HG02763 (cell line): Measurements from ENCODE around the gene FLYWCH2.
"Not testable (repeated sequence)": the region's sequence is repeated elsewhere in the genome, so short reads cannot be mapped to it uniquely, and the experiment has no call there.

Experiments used
- ATAC-seq: cut with Tn5 transposase; IDR thresholded peaks from one replicate; pipeline ENCODE4 v1.9.1; 2021; ENCODE audit warnings: mild to moderate bottlenecking, moderate library complexity; ENCODE audit not compliant: unreplicated experiment

FLYWCH2 gene

GRCh38 chr16:2912330-2913199 is 29.6 kb downstream of the FLYWCH2 start:
- ATAC-seq, result peak; percentile 18

- ATAC-seq, result no peak
These were observed 30.6 kb downstream of the FLYWCH2 start for GRCh38 chr16:2913603-2914002.

- ATAC-seq, result no peak
These were observed 31.2 kb downstream of the FLYWCH2 start for GRCh38 chr16:2914233-2914632.

- ATAC-seq, result no peak
These were observed 32.3 kb downstream of the FLYWCH2 start for GRCh38 chr16:2915196-2915929.

GRCh38 chr16:2919511-2920255 is 36.7 kb downstream of the FLYWCH2 start:
- ATAC-seq, result no peak

- no peak for ATAC-seq
These were observed 40.5 kb downstream of the FLYWCH2 start for GRCh38 chr16:2923481-2923880.

GRCh38 chr16:2924901-2925755 is 42.1 kb downstream of the FLYWCH2 start:
- ATAC-seq, result no peak

GRCh38 chr16:2925951-2926649 is 43.1 kb downstream of the FLYWCH2 start:
- ATAC-seq, result no peak

- ATAC-seq, result no peak
These were observed 43.6 kb downstream of the FLYWCH2 start for GRCh38 chr16:2926650-2926999.

GRCh38 chr16:2927010-2927646 is 44.1 kb downstream of the FLYWCH2 start:
- ATAC-seq, result no peak

- not testable (repeated sequence) for ATAC-seq
These were observed 45.1 kb downstream of the FLYWCH2 start for GRCh38 chr16:2928151-2928550.

GRCh38 chr16:2928796-2929195 is 45.8 kb downstream of the FLYWCH2 start:
- no peak for ATAC-seq

GRCh38 chr16:2929693-2930092 is 46.7 kb downstream of the FLYWCH2 start:
- ATAC-seq, result no peak

GRCh38 chr16:2930236-2930635 is 47.2 kb downstream of the FLYWCH2 start:
- ATAC-seq, result no peak

- ATAC-seq, result not testable (repeated sequence)
These were observed 48.4 kb downstream of the FLYWCH2 start for GRCh38 chr16:2931231-2931914.

GRCh38 chr16:2933136-2933535 is 50.1 kb downstream of the FLYWCH2 start:
- ATAC-seq, result no peak

- ATAC-seq, result no peak
These were observed 50.7 kb downstream of the FLYWCH2 start for GRCh38 chr16:2933701-2934100.

- ATAC-seq, result no peak
These were observed 51.4 kb downstream of the FLYWCH2 start for GRCh38 chr16:2934450-2934849.
